GM19193 (cell line): ENCODE measurements around the gene UTS2R.

Experiments
- POLR2A ChIP-seq: IDR thresholded peaks from 4 replicates; pipeline ENCODE4 v1.6.1; 2011; ENCODE audit not compliant: insufficient read depth, insufficient read length; ENCODE audit errors: extremely low read depth

Gene UTS2R

DNA sequence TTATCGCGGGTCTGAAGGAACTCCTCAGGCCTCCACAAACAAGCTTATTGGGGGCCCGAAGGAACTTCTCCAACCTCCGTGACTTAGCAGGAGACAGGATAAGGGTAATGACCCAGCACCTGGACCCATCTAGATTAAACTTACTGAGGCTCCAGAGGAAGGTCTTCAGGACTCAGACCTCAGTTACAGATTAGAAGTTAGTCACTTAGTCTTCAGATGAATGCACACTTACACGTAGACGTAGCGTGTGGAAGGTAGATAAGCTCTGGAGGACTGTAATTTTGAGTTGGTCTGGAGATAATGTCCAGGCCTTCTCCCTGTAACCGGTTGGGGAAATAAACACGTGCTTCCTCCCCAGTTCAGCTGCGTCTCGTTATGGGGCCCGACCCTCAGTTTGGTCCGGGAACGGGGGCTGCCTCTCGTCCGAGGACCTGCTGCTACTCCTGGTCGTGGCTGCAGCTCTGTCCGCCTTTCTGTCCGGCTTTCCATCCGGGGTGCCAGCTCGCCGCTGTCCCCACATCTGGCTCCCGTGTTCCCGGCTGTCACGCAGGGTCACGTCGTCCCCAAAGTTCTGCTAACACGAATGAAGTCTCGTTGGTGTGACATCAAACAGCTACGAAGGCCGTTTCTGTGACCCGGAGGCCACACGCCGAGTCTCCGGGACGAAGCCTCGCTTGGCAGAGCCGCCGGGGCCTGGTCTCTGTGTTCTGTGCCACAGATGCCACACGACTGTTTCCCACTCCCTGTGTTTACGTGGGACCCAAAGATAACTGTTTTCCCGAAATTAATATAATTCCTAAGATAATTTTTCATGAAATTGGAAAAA, 26.2 kb upstream of the UTS2R start:
- TF ChIP-seq POLR2A, result no peak

DNA sequence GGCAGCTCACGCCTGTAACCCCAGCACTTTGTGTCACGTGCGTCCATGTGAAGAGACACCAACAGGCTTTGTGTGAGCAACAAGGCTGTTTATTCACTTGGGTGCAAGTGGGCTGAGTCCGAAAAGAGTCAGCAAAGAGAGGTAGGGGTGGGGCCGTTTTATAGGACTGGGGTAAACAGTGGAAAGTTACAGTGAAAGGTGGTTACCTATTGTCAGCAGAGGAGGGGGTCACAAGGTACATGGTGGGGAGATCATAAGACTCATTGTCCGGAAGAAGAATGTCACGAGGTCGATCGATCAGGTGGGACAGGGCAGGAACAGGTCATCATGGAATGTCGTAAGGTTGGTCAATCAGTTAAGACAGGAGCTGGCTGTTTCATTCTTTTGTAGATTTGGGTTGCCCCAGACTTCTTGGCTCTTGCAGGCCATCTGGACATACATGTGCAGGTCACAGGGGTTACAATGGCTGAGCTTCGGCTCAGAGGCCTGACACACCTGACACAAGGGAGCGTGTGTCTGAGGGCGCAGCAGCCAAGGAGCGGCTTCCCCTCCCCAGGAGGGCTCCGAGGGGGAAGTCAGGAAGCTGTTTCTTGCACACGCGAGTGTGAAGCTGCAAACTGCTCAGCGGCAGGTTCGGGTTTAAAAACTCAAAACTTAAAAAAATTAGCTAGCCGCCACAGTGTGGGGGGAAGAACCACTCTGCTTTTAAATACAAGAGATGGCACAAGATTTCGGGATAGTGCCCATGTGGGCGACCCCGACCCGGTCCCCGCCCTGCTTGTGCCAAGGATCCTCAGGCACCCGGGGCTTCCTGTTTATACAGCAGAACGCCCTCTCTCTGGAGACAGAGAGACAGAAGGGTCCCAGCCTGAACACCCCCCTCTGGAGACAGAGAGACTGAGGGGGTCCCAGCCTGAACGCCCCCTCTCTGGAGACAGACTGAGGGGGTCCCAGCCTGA, 24.9 kb upstream of the UTS2R start:
- TF ChIP-seq POLR2A, result no peak

GRCh38 chr17:82348434-82348833, 23.1 kb upstream of the UTS2R start:
- no peak for TF ChIP-seq POLR2A

DNA sequence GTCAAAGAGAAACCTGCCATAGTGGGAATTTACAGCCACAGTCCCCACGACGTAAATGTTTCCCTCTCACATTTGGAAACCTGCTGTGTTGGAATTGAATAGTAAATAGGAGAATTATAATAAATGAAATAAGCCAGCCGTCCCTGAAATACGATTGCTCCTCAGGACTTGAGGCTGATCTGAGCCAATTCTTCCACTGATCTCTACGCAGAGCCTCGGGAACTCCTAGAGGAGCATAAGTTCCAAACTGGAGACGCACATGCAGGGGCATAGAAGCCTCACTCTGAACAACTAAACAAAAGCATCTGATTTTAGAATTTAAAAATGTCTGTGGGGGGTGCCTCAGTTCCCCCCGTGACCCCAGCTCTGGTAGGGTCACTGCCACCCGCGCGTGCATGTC, 22.7 kb upstream of the UTS2R start:
- TF ChIP-seq POLR2A, result no peak

DNA sequence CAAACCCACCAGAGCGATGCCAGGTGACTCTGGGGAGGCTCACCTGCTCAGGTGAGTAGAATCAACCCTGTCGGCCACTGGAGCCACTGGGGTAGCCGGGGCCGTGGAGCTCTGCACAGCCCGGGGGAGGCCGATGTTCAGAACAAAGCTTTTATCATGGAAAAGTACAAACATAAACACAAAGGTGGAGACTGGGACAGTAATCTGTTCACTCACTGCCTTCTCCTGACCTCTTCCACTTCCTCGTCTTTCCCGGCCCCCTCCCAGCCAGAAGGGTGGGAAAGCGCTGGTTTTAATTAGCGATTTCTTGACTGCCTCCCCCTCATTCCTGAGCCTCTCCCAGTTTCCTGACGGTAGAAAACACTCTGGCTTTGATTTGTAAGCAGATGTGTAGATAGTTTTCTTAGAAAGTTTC, 22.3 kb upstream of the UTS2R start:
- TF ChIP-seq POLR2A, result no peak

- no peak for TF ChIP-seq POLR2A
These were observed 21.2 kb upstream of the UTS2R start for GRCh38 chr17:82350182-82351030.

- TF ChIP-seq POLR2A, result no peak
These were observed 20.3 kb upstream of the UTS2R start for GRCh38 chr17:82351254-82351712.

DNA sequence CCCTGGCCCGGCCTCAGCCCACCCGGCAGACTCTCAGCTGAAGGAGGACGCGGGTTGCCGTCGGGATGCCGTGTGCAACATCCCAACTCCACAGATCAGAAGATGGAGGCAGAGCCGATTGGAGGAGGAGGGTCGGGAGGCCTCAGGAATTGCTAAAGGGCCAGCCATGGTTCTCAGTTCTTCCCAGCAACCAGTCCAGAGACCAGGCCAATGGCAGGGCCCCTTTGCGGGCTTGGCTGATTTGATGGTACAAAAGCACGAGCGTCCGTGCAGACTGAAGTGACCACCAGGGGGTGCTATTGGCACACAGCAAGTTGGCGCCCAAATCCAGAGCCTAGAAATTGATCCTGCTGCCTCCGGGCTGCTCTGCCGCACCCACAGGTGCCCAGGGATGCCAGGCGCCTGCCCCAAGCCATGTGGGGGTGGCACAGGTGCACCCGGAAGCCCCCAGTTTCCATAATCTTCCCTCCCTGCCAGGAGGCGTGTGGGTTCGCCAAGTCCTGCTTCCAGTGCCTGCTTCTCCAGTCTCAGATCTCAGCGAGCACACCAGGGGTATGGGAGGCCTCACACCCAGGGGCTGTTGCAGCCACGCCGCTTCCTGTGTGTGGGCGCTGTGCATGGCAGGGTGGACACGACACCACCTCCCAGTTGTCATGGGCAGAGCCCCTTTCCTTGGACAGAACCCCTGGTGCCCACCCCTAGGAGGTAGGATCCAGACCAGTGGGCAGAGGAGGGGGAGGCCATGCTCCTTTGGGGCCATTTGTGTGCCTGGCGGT, 19.7 kb upstream of the UTS2R start:
- TF ChIP-seq POLR2A, result no peak

- no peak for TF ChIP-seq POLR2A
These were observed 18.1 kb upstream of the UTS2R start for GRCh38 chr17:82353484-82353883.

GRCh38 chr17:82354804-82355308, 16.7 kb upstream of the UTS2R start:
- no peak for TF ChIP-seq POLR2A

GRCh38 chr17:82355770-82356427, 15.7 kb upstream of the UTS2R start:
- no peak for TF ChIP-seq POLR2A

- TF ChIP-seq POLR2A, result no peak
These were observed 14.7 kb upstream of the UTS2R start for GRCh38 chr17:82356845-82357355.

DNA sequence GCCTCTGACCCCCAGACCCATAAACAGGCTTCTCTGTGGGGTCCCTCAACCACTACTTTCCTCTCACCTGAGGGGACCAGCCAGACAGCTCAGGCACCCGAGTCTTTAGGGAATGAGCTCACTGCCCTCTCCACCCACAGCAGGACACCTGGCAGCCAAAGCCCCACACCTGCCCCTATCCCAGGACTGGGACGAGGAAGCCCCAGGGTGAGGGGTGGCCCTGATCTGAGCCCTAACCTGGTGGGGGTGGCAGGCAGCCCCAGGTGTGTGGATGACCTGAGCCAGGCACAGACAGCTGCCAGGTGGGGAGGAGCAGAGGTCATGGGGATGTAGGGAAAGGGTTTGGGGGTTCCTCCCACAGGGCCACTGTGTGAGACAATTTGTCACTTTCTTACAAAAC, 14.2 kb upstream of the UTS2R start:
- no peak for TF ChIP-seq POLR2A

DNA sequence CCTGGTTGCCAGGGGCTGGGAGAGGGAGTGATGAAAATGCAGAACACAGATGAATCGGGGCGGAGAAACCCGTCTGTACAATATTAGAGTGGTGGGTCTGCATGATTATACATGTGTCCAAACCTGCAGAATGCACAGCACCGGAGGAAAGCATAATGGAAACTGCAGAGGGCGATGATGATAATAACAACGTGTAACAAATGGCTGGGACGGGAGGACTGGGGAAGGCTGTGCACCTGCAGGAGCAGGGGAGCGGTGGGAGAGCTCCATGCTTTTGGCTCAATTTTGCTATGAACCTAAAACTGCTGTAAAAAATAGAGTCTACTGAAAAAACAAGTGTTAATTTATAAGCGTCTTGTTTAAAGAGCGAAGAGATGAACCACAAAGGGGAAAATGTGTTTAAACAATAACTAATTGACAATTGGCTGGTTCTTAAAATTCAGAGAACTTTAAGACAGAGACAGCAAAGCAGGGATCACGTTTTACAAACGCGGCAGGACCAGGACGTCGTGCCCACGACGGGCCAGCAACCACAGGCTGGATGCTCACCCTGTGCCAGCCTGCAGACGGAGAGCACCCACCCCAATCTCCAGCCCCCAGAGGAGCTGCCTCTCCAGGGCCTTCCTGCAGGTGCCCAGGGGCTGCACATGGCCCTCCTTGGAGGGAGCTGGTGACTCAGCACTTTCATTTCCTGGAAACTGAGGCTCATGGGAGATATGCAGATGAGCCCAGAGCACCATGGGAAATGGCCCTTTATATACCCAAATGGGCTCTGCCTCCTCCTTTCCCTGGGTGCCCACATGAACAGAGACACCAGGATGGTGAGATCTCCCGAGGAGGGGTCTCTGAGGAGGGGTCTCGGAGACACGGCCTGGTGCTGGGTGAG, 12.9 kb upstream of the UTS2R start, which contains the start of gene TEX19:
Gene TEX19, plus strand, starts transcription at position 783 of the 886 bp plus-strand sequence. CDS start 2,904 bp downstream, outside the sequence.
- peak; percentile 18 for TF ChIP-seq POLR2A
